Epithelial cell of esophagus (primary cell): Measurements from ENCODE around the gene EHMT2.

Experiments used
- DNase-seq: peaks from one replicate; pipeline ENCODE4 v3.0.0; 2010; ENCODE audit warnings: low read depth
- H3K4me3 ChIP-seq: 2 replicates; pipeline ENCODE4 v1.5.1; 2011; ENCODE audit warnings: mild to moderate bottlenecking, low read length, control low read depth
- TF ChIP-seq, protein P1 (sequence below): IDR thresholded peaks from 2 replicates; pipeline ENCODE4 v1.5.1; 2011; ENCODE audit warnings: low read depth, mild to moderate bottlenecking, low read length, control low read depth, inconsistent platforms; ENCODE audit not compliant: insufficient read depth; ENCODE audit errors: missing control alignments

EHMT2 gene

DNA sequence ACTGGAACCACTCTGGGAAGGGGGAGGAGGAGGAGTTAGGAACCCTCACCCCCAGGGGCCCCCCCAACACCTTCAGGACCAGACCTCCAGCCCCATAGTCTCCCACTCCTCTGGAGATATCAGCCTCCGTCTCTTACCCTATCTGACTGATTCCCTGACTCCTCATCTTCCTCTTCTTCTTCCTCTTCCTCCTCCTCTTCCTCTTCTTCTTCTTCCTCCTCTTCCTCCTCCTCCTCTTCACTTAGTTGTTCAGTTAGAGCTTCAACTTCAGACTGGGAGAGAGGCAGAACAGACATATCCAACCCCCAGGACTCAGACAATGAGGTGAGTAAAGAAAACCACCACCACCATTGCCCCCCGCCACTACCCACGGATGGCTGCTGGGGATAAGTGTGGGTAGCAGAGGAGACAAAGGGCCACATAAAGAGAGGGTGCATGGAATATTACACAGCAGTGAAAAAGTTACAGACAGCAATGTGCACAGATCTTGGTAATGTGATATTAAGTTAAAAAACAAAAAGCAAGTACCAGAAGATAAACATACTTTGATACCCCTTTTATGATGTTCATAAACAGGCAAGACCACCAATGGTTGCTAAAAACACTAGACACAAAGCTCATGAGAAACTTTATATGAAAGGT lies 8.0 kb downstream of the EHMT2 start:
- no peak overlapping the region for H3K4me3 ChIP-seq
- no peak for DNase-seq
- TF ChIP-seq, protein P1, sequence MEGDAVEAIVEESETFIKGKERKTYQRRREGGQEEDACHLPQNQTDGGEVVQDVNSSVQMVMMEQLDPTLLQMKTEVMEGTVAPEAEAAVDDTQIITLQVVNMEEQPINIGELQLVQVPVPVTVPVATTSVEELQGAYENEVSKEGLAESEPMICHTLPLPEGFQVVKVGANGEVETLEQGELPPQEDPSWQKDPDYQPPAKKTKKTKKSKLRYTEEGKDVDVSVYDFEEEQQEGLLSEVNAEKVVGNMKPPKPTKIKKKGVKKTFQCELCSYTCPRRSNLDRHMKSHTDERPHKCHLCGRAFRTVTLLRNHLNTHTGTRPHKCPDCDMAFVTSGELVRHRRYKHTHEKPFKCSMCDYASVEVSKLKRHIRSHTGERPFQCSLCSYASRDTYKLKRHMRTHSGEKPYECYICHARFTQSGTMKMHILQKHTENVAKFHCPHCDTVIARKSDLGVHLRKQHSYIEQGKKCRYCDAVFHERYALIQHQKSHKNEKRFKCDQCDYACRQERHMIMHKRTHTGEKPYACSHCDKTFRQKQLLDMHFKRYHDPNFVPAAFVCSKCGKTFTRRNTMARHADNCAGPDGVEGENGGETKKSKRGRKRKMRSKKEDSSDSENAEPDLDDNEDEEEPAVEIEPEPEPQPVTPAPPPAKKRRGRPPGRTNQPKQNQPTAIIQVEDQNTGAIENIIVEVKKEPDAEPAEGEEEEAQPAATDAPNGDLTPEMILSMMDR, result no peak

- TF ChIP-seq, protein P1, result peak; percentile 74
- H3K4me3 ChIP-seq, result no peak overlapping the region
- no peak for DNase-seq
Measured at GRCh38 chr6:31888276-31889258, 8.9 kb downstream of the EHMT2 start.

DNA sequence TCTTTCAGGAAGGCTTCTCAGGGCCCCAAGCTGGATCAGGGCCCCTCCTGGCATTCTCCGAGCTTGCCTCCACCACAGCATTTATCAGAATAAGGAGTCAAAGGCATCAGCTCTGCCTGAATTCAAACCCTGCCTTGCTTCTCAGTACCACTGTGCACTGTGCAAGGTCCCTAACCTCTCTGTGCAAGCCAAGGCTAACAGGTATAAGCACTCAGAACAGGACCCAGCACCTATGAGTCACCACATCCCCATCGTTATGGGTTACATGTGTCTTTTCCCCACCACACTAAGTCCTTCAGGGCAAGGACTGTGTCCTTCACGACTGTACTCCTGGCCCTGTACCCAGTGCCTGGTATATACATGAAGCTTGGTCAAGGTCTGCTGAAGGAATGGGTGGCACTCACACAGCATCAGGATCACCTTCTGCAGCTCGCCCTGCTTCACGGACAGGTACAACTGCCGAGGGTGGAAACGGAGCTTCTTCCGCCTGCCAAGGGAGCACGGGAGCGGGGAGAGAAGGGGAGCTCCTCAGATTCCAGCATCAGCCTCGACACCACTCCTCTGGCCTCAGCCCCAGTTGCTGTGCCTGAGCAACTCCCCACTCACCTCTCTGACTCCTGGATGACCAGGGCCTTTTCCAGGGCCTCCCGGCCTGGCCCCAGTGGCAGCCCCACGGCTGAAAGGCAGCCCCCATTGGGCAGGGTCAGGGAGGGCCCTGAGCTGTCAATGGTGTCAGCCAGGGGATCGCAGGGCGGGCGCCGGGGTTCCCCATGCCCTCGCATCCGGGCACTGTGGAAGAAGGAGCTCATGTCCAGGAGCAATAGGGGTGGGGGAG lies 10.1 kb downstream of the EHMT2 start:
- TF ChIP-seq, protein P1, result no peak
- no peak overlapping the region for H3K4me3 ChIP-seq
- DNase-seq, result no peak

GRCh38 chr6:31886541-31886991 lies 10.9 kb downstream of the EHMT2 start:
- no peak for DNase-seq
- no peak overlapping the region for H3K4me3 ChIP-seq
- TF ChIP-seq, protein P1, result no peak

DNA sequence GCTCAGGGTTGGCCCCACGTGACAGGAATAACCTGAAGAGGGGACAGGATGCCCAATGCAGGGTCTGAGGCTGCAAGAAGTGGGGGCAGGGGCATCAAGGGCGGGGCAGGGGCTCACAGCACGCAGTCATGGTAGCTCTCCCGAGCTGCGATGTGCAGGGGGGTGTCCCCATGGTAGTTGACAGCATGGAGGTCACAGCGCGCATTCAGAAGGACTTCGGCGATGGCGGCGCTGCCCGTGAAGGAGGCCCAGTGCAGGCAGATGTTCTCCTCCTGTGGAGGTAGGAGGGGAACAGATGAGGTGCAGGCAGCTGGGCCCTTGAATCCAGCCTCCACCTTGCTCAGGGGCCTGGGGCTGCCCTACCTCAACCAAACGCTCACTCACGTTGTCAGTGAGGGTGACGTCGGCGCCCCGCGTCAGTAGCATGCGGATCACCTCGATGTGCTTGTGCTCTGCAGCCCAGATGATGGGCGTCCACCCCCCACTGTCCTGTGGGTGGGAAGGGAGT lies 12.9 kb downstream of the EHMT2 start:
- no peak for DNase-seq
- H3K4me3 ChIP-seq, result no peak overlapping the region
- TF ChIP-seq, protein P1, result no peak

DNA sequence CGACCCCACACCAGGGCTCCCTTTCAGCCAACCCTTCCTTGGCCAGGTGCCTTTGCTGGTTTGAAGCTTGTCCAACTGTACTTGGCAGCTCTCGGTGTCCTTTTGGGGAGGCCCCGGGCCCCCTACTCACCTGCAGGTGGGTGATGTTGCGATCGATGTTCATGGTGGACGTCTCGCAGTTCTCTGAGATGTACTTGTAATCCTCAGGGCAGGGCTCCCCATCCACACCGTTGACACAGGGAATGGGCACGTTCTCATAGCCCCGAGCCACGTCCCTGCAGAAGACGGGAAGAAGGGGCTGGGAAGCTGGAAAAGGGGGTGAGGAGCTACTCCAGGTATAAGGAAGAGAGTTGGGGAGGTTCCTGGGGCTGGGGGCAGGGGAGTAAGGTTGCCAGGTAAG lies 13.8 kb downstream of the EHMT2 start:
- TF ChIP-seq, protein P1, result no peak
- no peak overlapping the region for H3K4me3 ChIP-seq
- no peak for DNase-seq
